NCI-H82 treated with DMSO at 0.1 percent for 48 hours (cell line): ENCODE measurements around the gene NSUN6.
"Not testable (repeated sequence)": the region's sequence is repeated elsewhere in the genome, so short reads cannot be mapped to it uniquely, and the experiment has no call there.

Source experiments
- DNase-seq: peaks from one replicate; lab custom pipeline; 2025; ENCODE audit not compliant: unreplicated experiment; lab: John Stamatoyannopoulos, UW

The NSUN6 gene

GRCh38 chr10:18610517-18610916, 40.9 kb downstream of the NSUN6 start:
- DNase-seq = no peak

- no peak for DNase-seq
Observed at GRCh38 chr10:18608596-18608995, 42.8 kb downstream of the NSUN6 start.

- peak; percentile 31 for DNase-seq
Observed at GRCh38 chr10:18607503-18608378, 43.6 kb downstream of the NSUN6 start.

GRCh38 chr10:18606051-18606695, 45.2 kb downstream of the NSUN6 start:
- no peak for DNase-seq

- no peak for DNase-seq
Observed at GRCh38 chr10:18601321-18601720, 50.1 kb downstream of the NSUN6 start.

- DNase-seq = no peak
Observed at GRCh38 chr10:18599392-18599791, 52.0 kb downstream of the NSUN6 start.

- DNase-seq = peak; percentile 26
Observed at GRCh38 chr10:18594574-18595156, 56.7 kb downstream of the NSUN6 start.

- DNase-seq = not testable (repeated sequence)
Observed at GRCh38 chr10:18591141-18591540, 60.2 kb downstream of the NSUN6 start.

GRCh38 chr10:18586637-18587036, 64.8 kb downstream of the NSUN6 start:
- not testable (repeated sequence) for DNase-seq

- DNase-seq = no peak
Observed at GRCh38 chr10:18583575-18584270, 67.7 kb downstream of the NSUN6 start.

- DNase-seq = no peak
Observed at GRCh38 chr10:18582803-18583202, 68.6 kb downstream of the NSUN6 start.

- DNase-seq = no peak
Observed at GRCh38 chr10:18577823-18578685, 73.3 kb downstream of the NSUN6 start.

GRCh38 chr10:18576586-18576985, 74.8 kb downstream of the NSUN6 start:
- DNase-seq = no peak

GRCh38 chr10:18572959-18573561, 78.3 kb downstream of the NSUN6 start:
- no peak for DNase-seq

- DNase-seq = no peak
Observed at GRCh38 chr10:18571780-18572179, 79.6 kb downstream of the NSUN6 start.

- no peak for DNase-seq
Observed at GRCh38 chr10:18571076-18571475, 80.3 kb downstream of the NSUN6 start.

GRCh38 chr10:18570386-18570785, 81.0 kb downstream of the NSUN6 start:
- not testable (repeated sequence) for DNase-seq

GRCh38 chr10:18567343-18567856, 84.0 kb downstream of the NSUN6 start:
- no peak for DNase-seq

GRCh38 chr10:18566177-18566576, 85.2 kb downstream of the NSUN6 start:
- DNase-seq = no peak

- DNase-seq = no peak
Observed at GRCh38 chr10:18565006-18565405, 86.4 kb downstream of the NSUN6 start.
